HepG2 (cell line): ENCODE results near the gene TBKBP1. TPM values are rescaled to one million over a fixed set of nuclear protein-coding genes. Genes with fewer than 3 reads are reported as not detected.

Source experiments
- CREM ChIP-seq, 2 experiments: sonication (generic) in 1 of 2; formaldehyde crosslinking in 1 of 2; IDR thresholded peaks; 2 replicates each; pipeline versions ENCODE4 v1.4.0 to v1.6.1; 2016 to 2020; ENCODE audit warnings: antibody characterized with exemption in 1 of 2, mild to moderate bottlenecking in 1 of 2, missing genetic modification reagents in 1 of 2
- ELF1 ChIP-seq: sonication (generic); formaldehyde crosslinking; IDR thresholded peaks from 2 replicates; pipeline ENCODE4 v1.4.0; 2020; ENCODE audit warnings: missing genetic modification reagents
- FOSL1 ChIP-seq: sonication (generic); formaldehyde crosslinking; IDR thresholded peaks from 2 replicates; pipeline ENCODE4 v1.9.0; 2021; ENCODE audit warnings: missing genetic modification reagents, borderline replicate concordance
- GPBP1L1 ChIP-seq: sonication (generic); formaldehyde crosslinking; IDR thresholded peaks from 2 replicates; pipeline ENCODE4 v1.5.0; 2020; ENCODE audit warnings: mild to moderate bottlenecking, missing genetic modification reagents
- GTF2F1 ChIP-seq: fragments of 150-350 bp; IDR thresholded peaks from 2 replicates; pipeline ENCODE4 v1.6.1; 2014; ENCODE audit warnings: low read length
- HMG20B ChIP-seq: conservative IDR thresholded peaks from 2 replicates; pipeline ENCODE4 v1.6.1; 2016; ENCODE audit warnings: missing genetic modification reagents, missing compliant biosample characterization
- NFIB ChIP-seq: sonication (generic); formaldehyde crosslinking; IDR thresholded peaks from 2 replicates; pipeline ENCODE4 v1.9.0; 2021; ENCODE audit warnings: missing genetic modification reagents, mild to moderate bottlenecking, borderline replicate concordance
- POGK ChIP-seq: sonication (generic); formaldehyde crosslinking; conservative IDR thresholded peaks from 2 replicates; pipeline ENCODE4 v1.8.0; 2022; ENCODE audit warnings: mild to moderate bottlenecking, moderate library complexity, missing genetic modification reagents
- RBFOX2 ChIP-seq: fragments of 200-400 bp; formaldehyde crosslinking; IDR thresholded peaks from 2 replicates; pipeline ENCODE4 v1.6.1; 2017; ENCODE audit warnings: low read depth, mild to moderate bottlenecking, low read length
- SPEN ChIP-seq: sonication (generic); formaldehyde crosslinking; IDR thresholded peaks from 2 replicates; pipeline ENCODE4 v1.5.1; 2020; ENCODE audit warnings: low read depth, mild to moderate bottlenecking, missing genetic modification reagents
- TOE1 ChIP-seq: sonication (generic); formaldehyde crosslinking; IDR thresholded peaks from 2 replicates; pipeline ENCODE4 v1.4.0; 2020; ENCODE audit warnings: mild to moderate bottlenecking, missing genetic modification reagents
- ZBTB20 ChIP-seq: sonication (generic); formaldehyde crosslinking; IDR thresholded peaks from 2 replicates; pipeline ENCODE4 v1.8.1; 2023; ENCODE audit warnings: missing genetic modification reagents, low read depth, mild to moderate bottlenecking, borderline replicate concordance
- ZBTB7A ChIP-seq: sonication (generic); formaldehyde crosslinking; IDR thresholded peaks from 2 replicates; pipeline ENCODE4 v1.8.0; 2022; ENCODE audit warnings: mild to moderate bottlenecking, missing genetic modification reagents
- ZNF354B ChIP-seq: sonication (generic); formaldehyde crosslinking; IDR thresholded peaks from 2 replicates; pipeline ENCODE4 v1.8.0; 2022; ENCODE audit warnings: mild to moderate bottlenecking, missing genetic modification reagents
- ZNF546 ChIP-seq: sonication (generic); formaldehyde crosslinking; conservative IDR thresholded peaks from 2 replicates; pipeline ENCODE4 v1.8.1; 2023; ENCODE audit warnings: mild to moderate bottlenecking, missing genetic modification reagents
- ZNF552 ChIP-seq: sonication (generic); formaldehyde crosslinking; IDR thresholded peaks from 2 replicates; pipeline ENCODE4 v1.9.0; 2022; ENCODE audit warnings: missing genetic modification reagents, mild to moderate bottlenecking, borderline replicate concordance
- ZNF800 ChIP-seq: sonication (generic); formaldehyde crosslinking; IDR thresholded peaks from 2 replicates; pipeline ENCODE4 v1.4.0; 2020; ENCODE audit warnings: missing genetic modification reagents
- polyA plus RNA-seq, 8 experiments: library from polyadenylated mRNA; depleted of rRNA in 3 of 8; stranded (reverse) in 7 of 8; unstranded in 1 of 8; fragments of >200 nt; fragmentation: Illumina TruSeq in 4 of 8; extraction: Trizol in 4 of 8; gene quantifications; 2 replicates each; pipeline versions ENCODE4 v1.2.1 to v1.2.3, GENCODE V29; 2011 to 2016; ENCODE audit warnings: low read depth in 4 of 8, missing spikeins in 1 of 8, mixed read lengths in 1 of 8; ENCODE audit not compliant: insufficient read depth in 1 of 8
- total RNA-seq, 5 experiments: library from RNA; depleted of rRNA; stranded (reverse); fragments of >200 nt; fragmentation: Illumina TruSeq; extraction: Trizol; gene quantifications; 2 replicates each; pipeline ENCODE4 v1.2.3, GENCODE V29; 2016; ENCODE audit warnings: low read depth in 1 of 5
- TF ChIP-seq, protein P1 (sequence below): IDR thresholded peaks from 2 replicates; pipeline ENCODE4 v1.6.1; 2018; ENCODE audit warnings: missing genetic modification reagents
- TF ChIP-seq, protein P2 (sequence below): IDR thresholded peaks from 2 replicates; pipeline ENCODE4 v1.6.1; 2016; ENCODE audit warnings: missing biosample characterization, missing genetic modification reagents, low read depth

The TBKBP1 gene
- total and polyA plus RNA-seq, 2 of the 13 experiments (the other 11 are each of a cell fraction or from before 2014, with no cell fraction given): 2.6 to 7.0 TPM

DNA sequence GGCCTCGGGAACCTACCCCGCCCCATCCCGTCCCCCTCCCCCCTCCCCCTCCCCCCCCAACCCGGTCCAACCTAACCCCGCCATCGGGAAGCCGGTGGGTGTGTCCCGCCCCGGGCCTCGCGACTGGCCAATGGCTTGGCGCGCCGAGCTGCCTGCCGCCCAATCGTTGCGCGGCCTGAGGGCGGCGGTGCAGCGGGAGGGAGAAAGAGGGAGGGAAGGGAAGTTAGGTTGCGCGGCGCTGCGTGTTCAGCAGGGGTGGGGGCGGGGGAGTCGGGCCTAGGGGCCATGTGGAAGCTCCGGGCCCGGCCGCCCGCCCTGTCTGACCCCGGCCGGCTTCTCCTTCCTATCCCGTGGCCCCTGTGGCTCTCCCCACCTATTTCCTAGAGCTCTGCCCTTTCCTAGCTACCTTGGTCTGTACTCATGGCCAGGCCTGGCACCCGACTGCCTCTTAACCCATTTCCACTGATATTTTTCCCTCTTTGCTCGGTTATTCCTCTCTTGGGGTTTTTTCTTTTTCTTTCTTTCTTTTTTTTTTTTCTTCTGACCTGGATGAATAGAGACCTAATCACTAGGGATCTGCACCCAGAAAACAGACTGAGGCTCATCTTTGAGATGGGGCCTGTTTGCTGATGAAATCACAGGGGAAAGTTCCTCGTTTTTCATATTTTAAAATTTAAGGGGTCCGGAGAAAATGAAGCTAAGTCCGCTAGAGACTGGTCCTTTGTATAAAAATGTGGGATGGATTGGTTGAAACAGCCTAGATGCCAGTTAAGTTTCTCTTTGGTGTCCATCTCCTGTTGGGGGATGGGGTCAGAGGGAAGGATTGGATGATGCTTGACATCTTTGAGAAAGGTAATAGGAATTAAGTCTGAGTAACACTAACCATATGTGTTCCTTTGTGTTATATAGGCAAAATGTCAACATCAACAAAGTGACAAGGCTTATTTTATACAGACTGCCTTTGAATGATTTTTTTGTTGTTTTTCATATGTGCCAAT is 43.1 kb upstream of the TBKBP1 start (continued):
- TF ChIP-seq HMG20B (peak; percentile 43; the same call in 1 of the 2 replicates), FOSL1 (no peak), TOE1 (no peak), ZNF552 (CRISPR knock-in tag) (no peak), ZBTB20 (CRISPR knock-in tag) (no peak), NFIB (no peak), ZNF546 (0 out of 2 replicates have a peak, but pooled peaks have one; percentile 61), GPBP1L1 (CRISPR knock-in tag) (no peak), ZNF800 (CRISPR knock-in tag) (peak; percentile 43; the same call in 1 of the 2 replicates), RBFOX2 (peak; percentile 73), POGK (CRISPR knock-in tag) (peak; percentile 81), GTF2F1 (no peak), ELF1 (CRISPR knock-in tag) (peak; percentile 72), ZNF354B (CRISPR knock-in tag) (no peak), ZBTB7A (CRISPR knock-in tag) (no peak), SPEN (peak; percentile 81), CREM (IDR thresholded peaks at IDR 0.05) (peak; percentile 37; the same call in 1 of the 2 replicates), CREM (CRISPR knock-in tag; IDR thresholded peaks at IDR 0.05) (no peak)
- TF ChIP-seq, protein P1, sequence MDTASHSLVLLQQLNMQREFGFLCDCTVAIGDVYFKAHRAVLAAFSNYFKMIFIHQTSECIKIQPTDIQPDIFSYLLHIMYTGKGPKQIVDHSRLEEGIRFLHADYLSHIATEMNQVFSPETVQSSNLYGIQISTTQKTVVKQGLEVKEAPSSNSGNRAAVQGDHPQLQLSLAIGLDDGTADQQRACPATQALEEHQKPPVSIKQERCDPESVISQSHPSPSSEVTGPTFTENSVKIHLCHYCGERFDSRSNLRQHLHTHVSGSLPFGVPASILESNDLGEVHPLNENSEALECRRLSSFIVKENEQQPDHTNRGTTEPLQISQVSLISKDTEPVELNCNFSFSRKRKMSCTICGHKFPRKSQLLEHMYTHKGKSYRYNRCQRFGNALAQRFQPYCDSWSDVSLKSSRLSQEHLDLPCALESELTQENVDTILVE (CRISPR knock-in tag): peak; percentile 80
- TF ChIP-seq, protein P2, sequence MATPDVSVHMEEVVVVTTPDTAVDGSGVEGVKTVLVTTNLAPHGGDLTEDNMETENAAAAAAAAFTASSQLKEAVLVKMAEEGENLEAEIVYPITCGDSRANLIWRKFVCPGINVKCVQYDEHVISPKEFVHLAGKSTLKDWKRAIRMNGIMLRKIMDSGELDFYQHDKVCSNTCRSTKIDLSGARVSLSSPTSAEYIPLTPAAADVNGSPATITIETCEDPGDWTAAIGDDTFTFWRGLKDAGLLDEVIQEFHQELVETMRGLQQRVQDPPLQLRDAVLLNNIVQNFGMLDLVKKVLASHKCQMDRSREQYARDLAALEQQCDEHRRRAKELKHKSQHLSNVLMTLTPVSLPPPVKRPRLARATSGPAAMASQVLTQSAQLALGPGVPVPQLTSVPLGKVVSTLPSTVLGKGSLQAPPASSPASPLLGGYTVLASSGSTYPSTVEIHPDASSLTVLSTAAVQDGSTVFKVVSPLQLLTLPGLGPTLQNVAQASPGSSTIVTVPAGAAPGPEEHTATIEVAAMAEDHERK (CRISPR knock-in tag): 0 out of 2 replicates have a peak, but pooled peaks have one; percentile 54
